Activated CD4-positive, alpha-beta memory T cell treated with anti-CD3 and anti-CD28 coated beads for 36 hours (primary cell): ENCODE measurements around the gene NATD1. TPM values are rescaled to one million over a fixed set of nuclear protein-coding genes. Genes with fewer than 3 reads are reported as not detected.

Experiments
- CTCF ChIA-PET: fragments of 350-600 bp; sonication (Branson Sonifier 250); formaldehyde crosslinking; loops from one replicate; lab custom pipeline; 2021; ENCODE audit warnings: antibody characterized with exemption, inconsistent platforms; lab: Charles Lee
- POLR2A ChIA-PET: fragments of 350-600 bp; sonication (Branson Sonifier 250); formaldehyde crosslinking; loops from one replicate; lab custom pipeline; 2021; ENCODE audit warnings: antibody characterized with exemption; lab: Charles Lee
- DNase-seq: peaks from one replicate; pipeline ENCODE4 v3.0.0-alpha.2; 2020
- H3K27ac Mint-ChIP-seq: one replicate; pipeline ENCODE4 v1.8.0; 2021; ENCODE audit warnings: mixed read lengths
- H3K27me3 Mint-ChIP-seq: one replicate; pipeline ENCODE4 v1.8.0; 2021; ENCODE audit warnings: mixed read lengths
- H3K36me3 Mint-ChIP-seq: one replicate; pipeline ENCODE4 v1.8.0; 2021; ENCODE audit warnings: mixed read lengths
- H3K4me1 Mint-ChIP-seq: one replicate; pipeline ENCODE4 v1.8.0; 2021; ENCODE audit warnings: low read depth, mixed read lengths
- H3K4me3 Mint-ChIP-seq: one replicate; pipeline ENCODE4 v1.8.0; 2021; ENCODE audit warnings: mild to moderate bottlenecking, mixed read lengths
- H3K9me3 Mint-ChIP-seq: one replicate; pipeline ENCODE4 v1.8.0; 2021; ENCODE audit warnings: mixed read lengths
- intact Hi-C: fragments of 100-400 bp; cut with micrococcal nuclease; formaldehyde crosslinking; loops from one replicate; pipeline ENCODE4 v1.15.1; 2023
- total RNA-seq, 2 experiments: library from RNA; stranded (reverse); gene quantifications; one replicate each; pipeline ENCODE4 v1.2.3, GENCODE V29; 2021

NATD1 gene
- total RNA-seq, 2 experiments from 2014 or later: 3.0 to 3.2 TPM

- Mint-ChIP-seq H3K36me3 (no peaks in the 10 kb centered on the region), H3K27ac (no peak overlapping the region), H3K4me1 (peaks cover 7% of the 10 kb centered on the region), H3K27me3 (no peaks in the 10 kb centered on the region), H3K4me3 (no peak overlapping the region), H3K9me3 (no peaks in the 10 kb centered on the region)
- no peak for DNase-seq
- POLR2A ChIA-PET: no interaction called here
- intact Hi-C loops: no loop called here
- CTCF ChIA-PET: no interaction called here
Observed at GRCh38 chr17:21248500-21248899, 4.7 kb downstream of the NATD1 start.

- Mint-ChIP-seq H3K4me3 (no peak overlapping the region), H3K4me1 (peaks cover 7% of the 10 kb centered on the region), H3K36me3 (no peaks in the 10 kb centered on the region), H3K27ac (no peak overlapping the region), H3K27me3 (no peaks in the 10 kb centered on the region), H3K9me3 (no peaks in the 10 kb centered on the region)
- no peak for DNase-seq
- POLR2A ChIA-PET: no interaction called here
- CTCF ChIA-PET: no interaction called here
- intact Hi-C loops: no loop called here
Observed at GRCh38 chr17:21247552-21248258, 5.5 kb downstream of the NATD1 start.

GRCh38 chr17:21246698-21247097, 6.5 kb downstream of the NATD1 start:
- intact Hi-C loops: no loop called here
- Mint-ChIP-seq H3K36me3 (no peaks in the 10 kb centered on the region), H3K27me3 (no peaks in the 10 kb centered on the region), H3K4me3 (no peak overlapping the region), H3K9me3 (no peaks in the 10 kb centered on the region), H3K27ac (no peak overlapping the region), H3K4me1 (no peaks in the 10 kb centered on the region)
- CTCF ChIA-PET: interaction anchor here (1.3 kb wide), 1 partner anchor 127 kb away, joined by 3 read pairs; no protein-coding TSS in a partner anchor
- POLR2A ChIA-PET: no interaction called here
- no peak for DNase-seq

- ChIA-PET POLR2A (no interaction called here), CTCF (interaction anchor here (0.7 to 1.3 kb wide), 2 partner anchors 126 to 212 kb away, joined by 3 read pairs; no protein-coding TSS in a partner anchor)
- no peak for DNase-seq
- no peaks in the 10 kb centered on the region for H3K36me3 Mint-ChIP-seq
- no peaks in the 10 kb centered on the region for H3K9me3 Mint-ChIP-seq
- no peak overlapping the region for H3K27ac Mint-ChIP-seq
- H3K27me3 Mint-ChIP-seq: no peaks in the 10 kb centered on the region
- H3K4me3 Mint-ChIP-seq: no peak overlapping the region
- intact Hi-C loops: no loop called here
- no peaks in the 10 kb centered on the region for H3K4me1 Mint-ChIP-seq
Observed at GRCh38 chr17:21245639-21246084, 7.5 kb downstream of the NATD1 start.

GRCh38 chr17:21243516-21244303, 9.5 kb downstream of the NATD1 start:
- Mint-ChIP-seq H3K4me1 (no peaks in the 10 kb centered on the region), H3K27me3 (no peaks in the 10 kb centered on the region), H3K27ac (no peak overlapping the region), H3K9me3 (no peaks in the 10 kb centered on the region), H3K4me3 (no peak overlapping the region), H3K36me3 (no peaks in the 10 kb centered on the region)
- DNase-seq: no peak
- ChIA-PET CTCF (no interaction called here), POLR2A (no interaction called here)
- intact Hi-C loops: no loop called here

GRCh38 chr17:21242780-21243515, 10.3 kb downstream of the NATD1 start:
- Mint-ChIP-seq H3K4me3 (no peak overlapping the region), H3K36me3 (no peaks in the 10 kb centered on the region), H3K27ac (no peak overlapping the region), H3K4me1 (no peaks in the 10 kb centered on the region), H3K27me3 (no peaks in the 10 kb centered on the region), H3K9me3 (no peaks in the 10 kb centered on the region)
- intact Hi-C loops: no loop called here
- POLR2A ChIA-PET: no interaction called here
- DNase-seq: no peak
- CTCF ChIA-PET: no interaction called here

GRCh38 chr17:21242026-21242697, 11.0 kb downstream of the NATD1 start:
- DNase-seq: no peak
- Mint-ChIP-seq H3K27ac (no peak overlapping the region), H3K4me1 (no peaks in the 10 kb centered on the region), H3K27me3 (no peaks in the 10 kb centered on the region), H3K36me3 (no peaks in the 10 kb centered on the region), H3K4me3 (no peak overlapping the region), H3K9me3 (no peaks in the 10 kb centered on the region)
- intact Hi-C loops: no loop called here
- ChIA-PET POLR2A (no interaction called here), CTCF (no interaction called here)

- H3K9me3 Mint-ChIP-seq: no peaks in the 10 kb centered on the region
- DNase-seq: no peak
- intact Hi-C loops: no loop called here
- ChIA-PET CTCF (no interaction called here), POLR2A (no interaction called here)
- H3K4me1 Mint-ChIP-seq: no peaks in the 10 kb centered on the region
- no peak overlapping the region for H3K4me3 Mint-ChIP-seq
- H3K36me3 Mint-ChIP-seq: no peaks in the 10 kb centered on the region
- no peaks in the 10 kb centered on the region for H3K27me3 Mint-ChIP-seq
- no peak overlapping the region for H3K27ac Mint-ChIP-seq
Observed at GRCh38 chr17:21241564-21241963, 11.6 kb downstream of the NATD1 start.

- no peak for DNase-seq
- ChIA-PET CTCF (interaction anchor here (1.0 kb wide), 1 partner anchor 121 kb away, joined by 4 read pairs; no protein-coding TSS in a partner anchor), POLR2A (no interaction called here)
- Mint-ChIP-seq H3K27ac (no peak overlapping the region), H3K4me3 (no peak overlapping the region), H3K9me3 (no peaks in the 10 kb centered on the region), H3K27me3 (no peaks in the 10 kb centered on the region), H3K36me3 (no peaks in the 10 kb centered on the region), H3K4me1 (no peaks in the 10 kb centered on the region)
- intact Hi-C loops: no loop called here
Observed at GRCh38 chr17:21240369-21241055, 12.7 kb downstream of the NATD1 start.

GRCh38 chr17:21239680-21240368, 13.4 kb downstream of the NATD1 start:
- H3K4me1 Mint-ChIP-seq: no peaks in the 10 kb centered on the region
- H3K36me3 Mint-ChIP-seq: no peaks in the 10 kb centered on the region
- no peak overlapping the region for H3K4me3 Mint-ChIP-seq
- intact Hi-C loops: no loop called here
- DNase-seq: no peak
- ChIA-PET POLR2A (no interaction called here), CTCF (interaction anchor here (1.0 kb wide), 1 partner anchor 120 kb away, joined by 4 read pairs; no protein-coding TSS in a partner anchor)
- no peaks in the 10 kb centered on the region for H3K9me3 Mint-ChIP-seq
- no peaks in the 10 kb centered on the region for H3K27me3 Mint-ChIP-seq
- no peak overlapping the region for H3K27ac Mint-ChIP-seq

GRCh38 chr17:21235921-21236320, 17.3 kb downstream of the NATD1 start:
- no peak for DNase-seq
- no peaks in the 10 kb centered on the region for H3K27me3 Mint-ChIP-seq
- ChIA-PET CTCF (no interaction called here), POLR2A (no interaction called here)
- H3K36me3 Mint-ChIP-seq: peaks cover 4% of the 10 kb centered on the region
- intact Hi-C loops: no loop called here
- H3K27ac Mint-ChIP-seq: no peak overlapping the region
- H3K4me1 Mint-ChIP-seq: no peaks in the 10 kb centered on the region
- no peak overlapping the region for H3K4me3 Mint-ChIP-seq
- peaks cover 8% of the 10 kb centered on the region for H3K9me3 Mint-ChIP-seq
